Activated CD4-positive, CD25-positive, alpha-beta regulatory T cell treated with anti-CD3 and anti-CD28 coated beads, Interleukin-2, amount 50 U/mL, for 16 hours (primary cell): ENCODE data around the gene C2orf92.
A peak's percentile ranks its signal among the peaks of the same experiment; 100 is the strongest.
"Not testable (repeated sequence)": the region's sequence is repeated elsewhere in the genome, so short reads cannot be mapped to it uniquely, and the experiment has no call there.

Experiments used
- DNase-seq: peaks from one replicate; pipeline ENCODE4 v3.0.0-alpha.2; 2020; ENCODE audit warnings: low read depth, low spot score

Gene C2orf92

DNA sequence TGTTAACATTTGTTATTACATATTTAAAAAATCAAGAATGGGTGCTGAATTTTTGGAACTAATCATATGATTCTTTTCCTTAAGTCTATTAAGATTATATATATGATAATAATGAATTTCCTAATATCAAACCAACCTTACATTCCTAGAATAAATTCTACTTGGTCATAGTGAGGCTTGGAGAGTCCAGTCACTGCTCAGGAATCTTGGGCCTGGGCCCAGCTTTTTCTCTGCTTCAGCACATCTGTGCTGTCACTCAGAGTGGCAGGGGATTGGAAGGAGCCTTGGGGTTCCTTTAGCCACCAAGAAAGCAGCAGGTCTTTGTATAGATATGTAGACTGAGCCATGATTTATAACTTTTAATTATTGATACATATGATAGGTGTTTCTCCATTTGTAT, 24.0 kb downstream of the C2orf92 start:
- DNase-seq: no peak

DNA sequence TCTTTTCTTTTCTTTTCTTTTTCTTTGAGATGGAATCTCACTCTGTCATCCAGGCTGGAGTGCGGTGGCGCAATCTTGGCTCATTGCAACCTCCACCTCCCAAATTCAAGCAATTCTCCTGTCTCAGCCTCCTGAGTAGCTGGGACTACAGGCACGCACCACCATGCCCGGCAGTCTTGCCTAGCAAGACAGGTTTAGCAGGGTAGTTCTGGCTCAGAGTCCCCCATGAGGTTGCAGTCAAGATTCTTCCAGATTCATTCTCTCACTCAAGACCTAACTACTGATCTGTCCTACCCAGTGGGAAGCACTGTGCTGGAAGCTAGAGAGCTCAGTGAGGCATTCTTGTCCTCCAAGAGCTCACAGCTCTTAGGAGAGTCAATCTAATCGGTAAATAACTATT, 26.2 kb downstream of the C2orf92 start:
- no peak for DNase-seq

DNA sequence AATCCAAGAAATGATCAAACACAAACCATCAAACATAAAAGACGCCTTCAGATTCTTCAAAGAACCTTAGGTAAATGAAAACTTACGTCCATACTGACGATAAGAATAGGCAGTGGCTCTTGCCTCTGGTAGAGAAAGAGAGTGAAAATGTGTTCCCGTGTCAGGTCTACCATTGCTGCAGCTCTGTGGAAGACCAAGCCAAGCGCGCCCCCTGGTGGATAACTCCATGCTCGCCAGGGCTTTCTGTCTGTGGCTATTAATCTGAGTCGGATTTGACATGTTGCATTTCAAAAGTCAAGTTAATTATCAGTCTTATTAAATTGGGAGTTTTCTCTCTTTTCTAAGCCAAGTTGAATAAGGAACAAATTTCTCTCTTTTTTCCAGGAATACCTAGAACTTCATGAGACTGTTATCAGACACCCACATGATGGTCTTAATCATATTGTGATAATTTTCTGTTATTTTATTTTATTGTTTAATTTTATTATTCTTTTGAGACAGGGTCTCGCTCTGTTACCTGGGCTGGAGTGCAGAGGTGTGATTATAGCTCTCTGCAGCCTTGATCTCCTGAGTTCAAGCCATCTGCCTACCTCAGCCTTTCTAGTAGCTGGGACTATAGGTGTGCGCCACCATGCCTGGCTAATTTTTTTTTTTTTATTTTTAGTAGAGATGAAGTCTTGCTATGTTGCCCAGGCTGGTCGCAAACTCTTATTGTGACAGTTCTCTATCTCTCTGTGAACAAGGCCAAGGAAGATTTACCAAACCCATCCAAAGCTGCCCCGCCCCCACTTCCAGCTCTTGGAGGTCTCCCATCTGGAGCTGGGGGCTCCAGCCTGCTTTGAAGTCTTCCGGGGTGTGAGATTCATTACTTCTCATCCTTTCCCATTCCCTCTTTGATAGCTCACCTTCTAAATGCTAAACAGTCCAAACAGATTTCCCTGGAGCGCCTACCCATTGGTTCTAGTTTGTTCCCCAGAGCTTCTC, 28.0 kb downstream of the C2orf92 start:
- peak; percentile 91 for DNase-seq

DNA sequence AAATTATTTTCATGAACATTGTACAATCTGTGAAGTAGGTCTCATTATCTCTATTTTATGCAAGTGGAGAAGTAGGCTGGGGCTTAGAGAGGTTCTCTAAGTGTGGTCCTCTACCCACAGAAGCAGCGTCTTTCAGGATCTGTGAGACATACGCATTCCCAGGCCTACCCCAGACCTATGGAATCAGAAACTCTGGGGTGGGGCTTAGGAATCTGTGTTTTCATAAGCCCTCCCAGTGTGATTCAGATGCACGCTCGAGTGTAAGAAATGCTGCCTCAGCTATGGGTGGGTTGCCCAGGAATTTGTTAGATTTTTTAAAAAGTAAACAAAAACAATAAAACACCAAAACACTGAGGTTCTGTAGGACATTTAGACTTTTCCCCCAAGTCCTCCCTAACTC, 29.0 kb downstream of the C2orf92 start:
- DNase-seq: no peak

DNA sequence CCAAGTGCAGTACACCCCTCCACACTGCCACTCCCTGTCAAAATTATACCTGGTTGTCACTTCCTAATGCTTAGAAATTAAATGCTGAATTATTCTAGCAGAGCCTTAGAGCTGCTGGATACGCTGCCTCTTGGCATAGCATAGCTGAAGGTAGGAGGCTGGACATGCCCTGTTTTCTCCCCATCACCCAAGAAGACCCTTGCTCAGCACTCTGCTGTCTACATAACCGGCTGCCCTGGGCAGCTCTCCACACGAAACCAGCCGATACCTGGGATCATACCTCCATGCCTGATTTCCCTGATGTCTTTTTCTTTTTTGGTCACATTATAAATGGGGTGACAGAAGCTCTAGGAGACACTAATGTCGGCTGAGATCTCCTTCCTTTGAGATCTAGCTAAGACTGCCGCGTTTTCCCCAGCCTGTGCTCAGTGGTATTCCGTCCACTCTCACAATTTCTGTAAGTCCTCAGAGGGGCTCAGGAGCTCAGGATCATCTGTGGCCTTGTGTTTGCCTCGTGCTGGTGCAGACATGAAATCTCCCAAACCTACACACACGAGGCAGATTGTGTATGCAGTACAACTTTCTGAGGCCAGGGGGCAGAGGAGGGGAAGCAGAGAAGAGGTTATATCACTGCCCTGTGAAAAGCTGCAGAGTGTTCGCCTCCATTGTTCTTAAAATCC, 30.4 kb downstream of the C2orf92 start:
- no peak for DNase-seq

DNA sequence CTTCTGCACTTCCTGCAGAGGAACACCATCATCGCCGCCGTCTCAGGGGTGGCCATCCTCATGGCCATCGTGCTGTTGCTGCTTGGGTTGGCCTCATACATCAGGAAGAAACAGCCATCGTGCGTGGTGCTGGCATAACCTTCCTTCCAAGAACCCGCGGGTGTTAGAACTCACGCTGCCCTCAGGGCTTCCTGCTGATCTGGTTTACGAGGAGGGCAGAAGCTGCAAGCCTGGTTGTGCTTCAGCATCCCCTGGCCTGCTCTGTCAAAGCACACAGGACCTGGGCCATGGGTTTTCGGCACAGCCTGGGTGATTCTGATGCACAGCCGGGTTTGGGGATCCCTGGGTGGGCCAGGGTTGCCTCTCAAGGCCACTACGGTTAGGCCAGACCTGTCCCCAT, 31.7 kb downstream of the C2orf92 start:
- DNase-seq: no peak

DNA sequence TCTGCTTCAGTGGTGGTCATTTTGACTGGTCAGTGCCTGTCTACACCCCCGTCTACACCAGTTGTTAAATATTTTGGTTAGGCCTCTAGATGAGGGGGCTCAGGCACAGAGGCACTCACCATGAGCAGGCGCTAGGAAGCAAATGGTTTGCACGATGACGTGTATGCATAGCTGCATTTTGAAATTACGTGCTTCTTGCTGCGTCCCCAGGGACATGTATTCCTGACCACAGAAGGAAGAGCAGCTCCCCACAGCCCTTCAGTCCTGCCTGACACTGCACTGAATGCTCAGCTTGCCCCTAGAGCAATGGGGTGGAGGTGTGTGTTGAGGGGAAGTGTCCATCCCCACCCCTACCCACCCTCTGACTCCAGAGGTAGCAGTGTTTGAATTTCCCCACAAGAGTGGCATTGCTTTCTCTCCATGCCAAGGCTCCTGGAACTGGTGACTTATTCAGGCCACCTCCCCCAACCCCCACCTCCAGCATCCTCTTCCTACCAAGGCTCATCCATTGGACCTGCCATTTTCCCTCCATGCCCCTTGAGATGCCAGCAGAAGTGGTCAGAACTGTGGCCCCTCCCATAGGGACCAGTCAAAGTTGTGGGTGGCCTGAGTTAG, 32.4 kb downstream of the C2orf92 start:
- DNase-seq: no peak

DNA sequence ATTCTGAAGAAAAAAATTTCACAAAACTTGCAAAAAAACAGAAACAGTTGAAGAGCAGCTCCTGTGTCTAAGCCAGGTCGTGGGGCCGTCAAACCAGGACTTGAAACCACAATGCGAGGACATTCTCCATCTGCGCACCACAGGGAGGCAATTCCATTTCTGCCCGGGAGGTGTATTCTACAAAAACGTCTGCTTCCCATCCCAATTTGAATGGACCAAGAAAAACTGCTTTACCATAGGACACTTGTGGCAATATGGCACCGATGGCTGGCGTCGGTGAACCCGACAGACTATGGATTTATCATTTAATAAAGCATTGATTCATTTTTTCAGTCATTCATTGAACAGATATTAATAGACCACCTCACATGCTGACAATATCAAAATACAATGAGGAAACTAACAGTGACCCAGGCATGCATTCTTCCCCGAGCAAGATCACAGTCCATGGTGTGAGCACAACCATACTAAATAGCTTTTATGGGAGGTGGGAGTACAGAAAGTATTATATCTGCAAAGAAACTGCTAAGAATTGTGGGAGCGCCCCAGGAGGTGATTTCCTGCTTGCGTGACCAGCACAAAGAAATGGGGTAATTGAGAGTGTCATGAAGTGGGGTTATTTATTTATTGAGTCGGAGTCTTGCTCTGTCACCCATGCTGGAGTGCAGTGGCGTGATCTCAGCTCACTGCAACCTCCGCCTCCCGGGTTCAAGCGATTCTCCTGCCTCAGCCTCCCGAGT, 33.4 kb downstream of the C2orf92 start:
- no peak for DNase-seq

DNA sequence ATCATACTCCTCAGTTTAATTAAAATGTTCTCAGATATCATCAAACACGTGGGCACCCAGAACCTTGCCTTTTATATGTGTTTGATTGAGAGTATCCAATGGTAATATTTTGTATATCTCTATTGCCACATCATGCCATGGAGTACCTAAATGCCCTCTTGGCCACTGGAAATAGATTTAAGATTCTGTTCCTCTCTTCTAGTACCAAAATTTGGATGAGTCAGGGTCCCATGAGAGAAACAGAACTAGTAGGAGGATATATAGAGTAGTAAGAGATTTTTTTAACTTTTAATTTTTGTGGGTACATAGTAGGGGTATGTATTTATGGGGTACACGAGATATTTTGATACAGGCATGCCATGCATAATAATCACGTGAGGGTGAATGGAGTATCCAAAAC, 34.2 kb downstream of the C2orf92 start:
- DNase-seq: no peak

DNA sequence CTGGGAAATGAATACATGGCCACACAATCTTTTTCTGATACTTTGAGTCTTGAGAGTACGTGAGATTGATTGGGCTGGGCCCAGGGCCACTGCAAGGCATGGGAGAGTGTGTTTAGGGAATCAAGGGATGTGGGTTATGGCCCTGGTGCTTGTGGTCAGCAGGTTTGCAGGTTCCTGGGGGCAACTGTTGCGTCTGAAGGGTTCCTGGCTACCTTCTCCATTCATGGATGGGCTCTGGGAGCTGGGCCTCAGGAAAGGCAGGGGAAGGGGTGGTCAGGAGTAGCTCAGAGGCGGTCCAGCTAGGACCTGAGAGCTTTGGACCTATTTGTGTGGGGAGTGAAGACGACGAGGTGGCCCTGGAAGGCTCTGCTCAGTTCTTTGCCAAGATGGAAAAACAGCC, 35.5 kb downstream of the C2orf92 start:
- no peak for DNase-seq

DNA sequence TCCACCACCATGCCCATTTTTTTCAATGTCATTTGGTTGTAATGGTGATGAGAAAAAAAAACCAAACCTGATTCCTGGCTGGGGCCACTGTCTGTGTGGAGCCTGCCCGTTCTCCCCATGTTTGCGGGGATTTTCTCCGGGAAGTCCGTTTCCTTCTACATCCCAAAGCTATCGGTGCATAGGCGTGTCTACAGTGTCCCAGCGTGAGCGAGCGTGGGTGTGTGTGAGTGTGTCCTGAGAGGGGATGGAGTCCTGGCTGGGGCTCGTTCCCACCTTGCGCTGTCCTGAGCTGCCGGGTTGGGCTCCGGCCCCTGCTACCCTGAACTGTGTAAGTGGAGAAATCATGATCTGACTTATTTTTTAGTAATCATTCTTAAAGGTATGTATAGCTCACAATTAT, 36.6 kb downstream of the C2orf92 start:
- DNase-seq: no peak

DNA sequence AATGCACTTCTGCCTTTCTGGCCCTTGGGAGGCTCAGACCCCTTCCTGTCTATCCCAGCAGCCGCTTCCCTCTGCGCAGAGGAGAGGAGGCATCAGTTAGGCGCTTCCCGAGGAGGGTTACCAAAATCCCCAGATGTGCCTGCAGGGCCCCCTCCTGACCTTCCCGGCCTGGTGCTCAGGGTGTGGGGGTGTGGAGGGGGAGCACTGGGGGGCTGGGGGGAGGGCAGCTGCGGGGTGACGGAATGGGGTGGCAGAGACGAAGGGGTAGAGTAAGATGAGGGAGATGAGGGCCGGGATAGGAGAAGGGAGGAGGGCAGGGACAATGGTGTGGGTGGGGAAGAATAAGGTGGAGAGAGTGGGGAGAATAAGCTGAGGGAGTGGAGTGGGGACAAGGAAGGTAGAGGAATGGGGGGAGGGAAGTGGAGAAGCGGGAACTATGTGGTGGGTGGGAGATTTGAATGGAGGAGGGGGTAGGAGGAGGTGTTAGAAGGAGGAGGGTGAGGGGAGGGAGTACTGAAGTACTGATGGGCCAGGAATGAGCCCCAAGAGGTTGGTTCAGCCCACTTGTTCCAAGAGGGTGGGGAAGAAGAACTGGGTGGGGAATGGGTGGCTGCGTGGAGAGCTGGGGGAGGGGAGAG, 37.3 kb downstream of the C2orf92 start:
- no peak for DNase-seq

DNA sequence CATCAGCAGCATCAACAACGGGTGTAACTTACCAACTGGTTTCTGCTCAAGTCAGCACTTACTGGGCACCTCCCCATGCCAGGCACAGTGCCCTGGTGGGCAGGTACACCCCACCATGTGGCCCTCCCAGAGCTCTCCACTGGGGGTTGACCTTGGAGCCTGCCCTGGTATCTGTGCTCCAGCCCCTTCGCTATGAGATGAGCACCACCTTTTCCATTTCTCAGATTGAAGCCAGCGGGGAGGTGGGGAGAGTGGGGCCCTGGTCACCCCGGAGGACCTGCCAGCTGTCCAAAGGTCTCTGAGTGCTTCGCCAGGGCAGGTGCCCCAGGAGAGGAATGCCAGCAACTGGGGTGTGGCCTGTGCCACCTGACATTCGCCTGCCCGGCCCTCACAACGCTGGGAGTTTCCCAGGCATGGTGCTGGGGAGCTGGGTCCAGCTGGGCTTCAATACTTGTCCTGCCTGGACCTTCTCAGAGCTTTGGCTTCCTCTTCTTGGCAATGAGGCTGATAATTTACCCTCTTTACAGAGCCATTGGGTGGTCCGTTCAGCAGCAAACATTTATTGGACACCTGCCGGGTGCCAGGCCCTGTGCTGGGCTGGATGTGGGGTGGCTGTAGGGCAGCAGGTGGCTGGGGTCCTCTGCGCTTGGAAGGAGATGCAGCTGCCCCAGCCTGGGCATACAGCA, 38.0 kb downstream of the C2orf92 start:
- no peak for DNase-seq

DNA sequence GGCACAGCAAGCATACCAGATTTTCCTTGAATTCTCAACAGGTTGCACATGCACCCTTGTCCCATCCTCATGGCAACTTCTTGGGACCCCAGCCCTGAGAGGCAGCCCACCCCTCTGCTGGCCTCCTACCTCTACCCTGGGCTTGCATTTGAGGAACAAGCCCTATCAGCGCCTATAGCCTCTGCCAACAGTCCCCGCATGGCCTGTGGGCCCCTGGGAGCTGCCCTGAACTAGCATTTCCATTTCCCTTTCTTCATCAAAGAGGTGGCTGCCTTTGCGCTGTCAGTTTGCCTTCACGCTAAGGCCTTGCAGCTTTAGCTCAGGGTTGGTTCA, 38.5 kb downstream of the C2orf92 start:
- DNase-seq: no peak

DNA sequence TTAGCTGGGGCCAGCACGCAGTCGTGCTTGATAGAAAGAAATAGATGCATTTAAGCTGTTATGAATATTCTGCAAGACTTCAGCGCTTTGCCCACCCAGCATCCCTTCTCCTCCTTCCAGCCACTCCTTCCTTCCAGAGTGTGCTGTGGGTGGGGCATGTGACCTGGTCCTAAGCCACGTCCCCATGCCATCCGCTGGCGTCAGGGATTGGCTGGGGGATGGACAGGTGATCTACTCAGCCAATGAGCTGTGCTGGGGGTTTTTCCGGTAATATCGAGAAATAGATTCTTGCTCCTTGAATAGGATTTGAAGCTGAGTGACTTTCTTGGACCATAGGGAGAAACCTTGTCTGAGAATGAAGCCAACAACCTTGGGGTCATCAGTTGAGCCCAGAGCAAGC, 39.1 kb downstream of the C2orf92 start:
- no peak for DNase-seq

DNA sequence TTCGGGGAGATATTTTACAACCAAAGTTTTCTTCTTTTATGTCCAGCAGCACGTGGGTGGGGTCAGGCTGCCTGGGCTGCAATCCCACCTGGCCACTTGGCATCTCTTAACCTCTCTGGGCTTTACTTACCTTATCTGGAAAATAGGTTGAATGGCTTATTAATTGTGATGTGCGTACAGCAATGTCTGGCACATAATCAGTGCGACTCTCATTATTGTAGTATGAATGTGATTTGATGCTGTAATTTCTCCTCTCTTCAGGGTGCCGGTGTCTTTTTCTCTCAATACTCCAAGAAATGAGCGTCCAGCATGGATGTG, 41.8 kb downstream of the C2orf92 start:
- no peak for DNase-seq

DNA sequence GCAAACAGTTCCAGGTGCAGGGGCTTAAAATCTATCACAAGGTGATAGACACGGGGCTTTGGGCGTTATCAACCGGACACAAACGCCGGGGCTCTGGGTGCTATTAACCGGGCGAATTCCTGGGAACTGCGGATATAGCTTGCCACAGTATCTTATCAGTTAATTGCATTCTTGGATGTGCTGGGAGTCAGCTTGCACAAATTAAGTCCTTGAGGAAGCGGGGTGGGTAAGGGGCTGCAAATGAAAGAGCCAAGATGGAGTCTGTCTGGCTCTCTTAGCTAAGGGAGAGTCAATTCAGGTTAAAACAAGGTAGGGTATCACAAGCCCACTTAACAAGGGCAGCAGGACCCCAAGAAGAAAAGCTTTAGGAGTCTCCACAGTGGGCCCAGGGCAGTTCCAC, 42.7 kb downstream of the C2orf92 start:
- DNase-seq: not testable (repeated sequence)

DNA sequence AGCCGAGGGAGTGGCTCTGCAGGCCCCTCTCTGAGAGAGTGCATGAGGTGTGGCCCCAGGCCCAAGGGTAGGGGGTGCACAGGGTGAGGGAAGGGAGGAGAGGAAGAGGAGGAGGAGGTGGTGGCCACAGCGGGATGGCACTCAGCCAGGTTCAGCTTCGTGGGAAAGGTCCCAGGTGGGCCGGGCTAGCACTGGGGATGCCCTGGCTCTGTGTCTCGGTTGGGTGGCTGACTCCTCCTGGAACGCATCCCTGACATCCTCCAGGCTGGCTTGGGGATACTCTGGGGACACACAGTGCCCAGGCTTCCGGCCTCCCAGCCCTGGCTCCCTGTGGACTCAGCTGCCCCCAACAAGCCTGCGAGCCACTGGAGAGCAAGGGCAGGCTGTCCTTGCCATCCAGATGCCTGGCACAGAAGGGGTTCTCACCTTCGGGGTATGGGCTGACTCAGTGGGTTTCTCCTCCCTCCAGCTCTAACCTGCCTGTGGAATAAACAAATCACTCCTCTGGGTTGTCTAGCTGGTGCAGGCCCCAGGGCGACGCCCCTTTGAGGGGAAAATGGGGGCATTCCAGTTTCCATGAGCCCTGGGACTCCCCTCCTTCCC, 43.3 kb downstream of the C2orf92 start:
- no peak for DNase-seq

DNA sequence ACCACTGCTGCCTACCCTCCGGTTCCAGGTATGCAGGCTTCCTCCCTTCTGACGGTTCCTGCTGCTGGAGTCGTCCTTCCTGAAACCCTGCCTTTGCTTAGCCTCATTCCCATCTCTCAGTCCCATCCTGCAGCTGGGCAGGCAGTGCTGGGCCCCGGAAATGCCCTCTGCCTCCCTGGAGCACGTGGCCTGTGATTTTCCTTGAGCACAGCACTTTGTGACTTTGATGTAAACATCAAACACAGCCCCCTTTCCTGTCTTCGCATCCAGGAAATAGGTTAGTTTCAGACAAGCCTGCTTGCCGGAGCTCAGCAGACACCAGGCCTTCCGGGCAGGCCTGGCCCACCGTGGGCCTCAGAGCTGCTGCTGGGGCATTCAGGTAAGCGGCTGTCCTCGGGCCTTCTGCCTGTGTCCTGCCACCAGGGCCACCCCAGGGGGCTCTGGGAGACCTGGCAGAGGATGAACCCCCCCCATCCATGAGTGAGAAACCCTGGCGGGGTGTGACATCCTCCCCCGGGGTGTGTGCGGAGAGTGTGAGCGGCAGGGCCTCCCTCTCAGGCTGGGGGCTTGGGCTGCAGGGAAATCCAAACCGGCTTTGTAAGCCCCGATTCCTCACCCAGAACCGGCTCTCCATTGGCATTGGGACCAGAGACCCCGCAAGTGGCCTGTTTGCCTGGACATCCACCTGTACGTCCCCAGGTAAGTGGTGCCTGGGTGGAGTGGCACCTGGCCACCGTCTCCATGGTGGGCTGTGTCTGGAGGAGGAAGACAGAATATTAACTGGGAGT, 44.0 kb downstream of the C2orf92 start, which contains the start of gene ZAP70:
Gene ZAP70, plus strand, starts transcription at position 281 of the 788 bp plus-strand sequence. CDS start 10,461 bp downstream, outside the sequence.
- no peak for DNase-seq
